IPS-18a (cell line): ENCODE results near the gene ADORA2A.

Source experiments
- H3K27ac ChIP-seq: one replicate; pipeline ENCODE4 v1.5.1; 2013; ENCODE audit warnings: low read length
- H3K27me3 ChIP-seq: one replicate; pipeline ENCODE4 v1.6.1; 2013; ENCODE audit warnings: mild to moderate bottlenecking, low read length; ENCODE audit not compliant: control insufficient read depth, insufficient read depth
- H3K36me3 ChIP-seq: one replicate; pipeline ENCODE4 v1.6.1; 2013; ENCODE audit warnings: low read depth, low read length; ENCODE audit not compliant: control insufficient read depth
- H3K4me1 ChIP-seq: one replicate; pipeline ENCODE4 v1.6.1; 2013; ENCODE audit warnings: low read depth, low read length; ENCODE audit not compliant: control insufficient read depth
- H3K4me3 ChIP-seq: one replicate; pipeline ENCODE4 v1.5.1; 2013; ENCODE audit warnings: low read length
- H3K9ac ChIP-seq: one replicate; pipeline ENCODE4 v1.6.1; 2013; ENCODE audit warnings: mild to moderate bottlenecking, low read length, moderate library complexity
- H3K9me3 ChIP-seq: one replicate; pipeline ENCODE4 v1.6.1; 2013; ENCODE audit warnings: low read depth, low read length; ENCODE audit not compliant: control insufficient read depth

Gene ADORA2A

DNA sequence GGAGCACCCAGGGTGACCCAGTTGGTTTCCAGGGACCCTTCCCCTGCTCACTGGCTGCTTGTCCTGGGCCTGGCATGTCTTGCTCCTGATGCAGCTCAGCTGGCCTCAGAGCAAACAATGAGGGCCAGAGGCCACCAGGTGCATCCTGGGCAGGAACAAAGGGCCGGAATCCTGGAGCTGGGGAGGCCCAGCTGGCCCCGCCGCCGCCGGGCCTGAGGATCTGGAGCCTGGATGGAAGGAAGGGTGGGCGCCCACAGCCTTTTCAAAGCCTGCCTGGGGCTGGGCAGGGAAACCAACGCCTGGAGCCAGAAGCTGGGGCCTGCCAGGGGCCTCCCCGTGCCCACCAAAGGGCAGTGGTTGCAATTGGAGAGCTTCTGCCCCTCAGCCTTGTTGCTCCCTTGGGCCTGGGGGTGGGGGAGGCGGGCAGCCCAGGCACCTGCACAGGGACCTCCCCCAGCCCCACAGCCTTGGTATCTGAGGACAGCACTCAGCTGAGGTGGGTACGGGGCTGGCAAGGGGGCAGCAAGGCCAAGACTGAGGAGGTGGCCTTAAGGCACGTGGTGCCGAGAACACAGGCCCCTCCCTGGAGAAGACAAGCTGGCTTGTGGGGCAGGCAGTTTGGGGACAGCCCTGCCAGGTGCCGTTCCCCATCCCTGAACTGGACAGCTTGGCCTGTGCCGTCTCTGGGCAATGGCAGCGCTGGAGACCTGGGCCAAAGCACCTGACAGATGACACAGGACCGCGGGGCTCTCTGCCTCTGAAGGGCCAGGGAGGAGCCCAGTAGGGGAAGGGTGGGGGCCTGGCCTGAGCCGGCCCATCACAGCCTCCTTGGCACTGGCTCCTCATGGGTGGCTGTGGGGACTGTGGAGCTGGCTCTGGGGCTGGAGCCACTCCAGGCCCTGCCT is 7.1 kb upstream of the ADORA2A start:
- H3K9me3 ChIP-seq = no peaks in the 10 kb centered on the region
- peaks cover 13% of the 10 kb centered on the region for H3K27me3 ChIP-seq
- H3K9ac ChIP-seq = no peak overlapping the region
- no peaks in the 10 kb centered on the region for H3K36me3 ChIP-seq
- H3K27ac ChIP-seq = no peak overlapping the region
- peaks cover 8% of the 10 kb centered on the region for H3K4me1 ChIP-seq
- no peak overlapping the region for H3K4me3 ChIP-seq

DNA sequence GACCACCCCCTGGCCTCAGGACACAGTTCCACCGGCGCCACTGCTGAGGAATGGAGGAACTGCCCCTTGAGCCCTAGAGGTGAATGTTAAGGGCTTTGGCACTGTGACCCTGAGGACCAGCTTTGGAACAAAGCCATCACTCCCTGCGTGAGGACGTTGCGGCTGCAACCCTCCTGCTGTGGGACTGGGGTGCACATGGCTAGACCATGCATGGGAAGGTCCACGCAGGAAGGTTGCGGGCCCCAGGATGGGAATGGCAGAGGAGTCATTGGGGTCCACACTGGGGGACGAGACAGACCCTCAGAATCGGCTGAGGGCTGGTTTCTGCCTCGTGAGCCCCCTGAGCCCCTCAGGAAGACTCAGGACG is 6.4 kb upstream of the ADORA2A start:
- H3K4me1 ChIP-seq = peaks cover 8% of the 10 kb centered on the region
- no peak overlapping the region for H3K9ac ChIP-seq
- H3K27ac ChIP-seq = no peak overlapping the region
- no peaks in the 10 kb centered on the region for H3K36me3 ChIP-seq
- no peaks in the 10 kb centered on the region for H3K9me3 ChIP-seq
- H3K27me3 ChIP-seq = peaks cover 13% of the 10 kb centered on the region
- H3K4me3 ChIP-seq = no peak overlapping the region

DNA sequence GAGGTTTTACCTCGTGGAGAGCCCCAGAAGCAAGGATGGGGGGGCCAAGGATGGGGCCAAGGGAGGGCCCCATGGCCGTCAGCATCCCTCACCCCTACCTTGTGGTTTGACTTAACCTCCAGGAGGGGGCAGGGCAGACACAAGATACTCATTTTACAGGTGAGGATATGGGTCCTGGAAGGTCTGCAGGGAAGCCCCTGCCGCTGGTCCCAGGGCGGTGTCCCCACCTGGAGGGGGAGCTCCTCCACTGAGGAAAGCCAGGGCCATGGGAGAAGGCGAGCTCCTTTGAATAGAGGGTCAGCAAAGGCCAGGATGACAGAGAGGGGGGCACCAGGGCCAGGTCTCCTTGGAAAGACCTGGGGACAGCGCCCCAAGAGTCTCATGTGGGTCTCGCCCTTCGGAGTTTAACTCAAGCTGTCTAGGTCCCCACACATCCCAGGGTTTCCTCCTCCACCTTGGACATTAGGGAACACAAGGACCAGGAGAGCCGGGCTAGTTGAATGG is 5.9 kb upstream of the ADORA2A start:
- Histone ChIP-seq H3K9me3 (no peaks in the 10 kb centered on the region), H3K4me1 (peaks cover 8% of the 10 kb centered on the region), H3K9ac (no peak overlapping the region), H3K4me3 (no peak overlapping the region), H3K27ac (no peak overlapping the region), H3K36me3 (no peaks in the 10 kb centered on the region), H3K27me3 (peaks cover 13% of the 10 kb centered on the region)

DNA sequence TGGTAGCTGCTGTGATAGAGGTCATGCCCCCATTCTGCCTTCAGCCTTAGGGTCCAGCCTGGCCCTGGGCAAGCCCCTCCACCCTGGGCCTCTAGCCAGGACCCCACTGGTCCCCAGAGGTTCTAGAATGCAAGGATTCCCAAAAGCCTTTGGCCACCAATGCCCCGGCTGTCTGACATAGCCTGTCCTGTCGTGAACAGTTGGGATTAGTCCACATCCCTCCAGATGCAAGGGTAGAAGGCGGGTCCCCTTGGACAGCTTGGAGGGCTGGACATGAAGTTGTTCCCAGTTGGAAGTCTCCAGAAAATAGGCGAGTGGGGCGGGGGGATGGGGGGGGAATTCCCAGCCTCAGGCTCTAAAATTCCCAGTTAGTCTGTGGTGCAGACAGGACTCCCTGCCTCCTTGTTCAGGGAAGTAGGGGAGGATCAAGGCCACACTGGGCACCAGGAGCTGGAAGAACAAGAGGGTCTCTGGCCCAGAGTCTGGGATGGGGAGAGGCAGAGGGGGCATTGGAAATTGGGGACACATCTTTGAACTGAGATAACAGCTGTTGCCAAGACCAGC is 5.2 kb upstream of the ADORA2A start:
- H3K9ac ChIP-seq = no peak overlapping the region
- H3K27me3 ChIP-seq = peaks cover 13% of the 10 kb centered on the region
- no peaks in the 10 kb centered on the region for H3K36me3 ChIP-seq
- H3K4me1 ChIP-seq = peaks cover 8% of the 10 kb centered on the region
- H3K4me3 ChIP-seq = no peak overlapping the region
- no peak overlapping the region for H3K27ac ChIP-seq
- H3K9me3 ChIP-seq = no peaks in the 10 kb centered on the region

DNA sequence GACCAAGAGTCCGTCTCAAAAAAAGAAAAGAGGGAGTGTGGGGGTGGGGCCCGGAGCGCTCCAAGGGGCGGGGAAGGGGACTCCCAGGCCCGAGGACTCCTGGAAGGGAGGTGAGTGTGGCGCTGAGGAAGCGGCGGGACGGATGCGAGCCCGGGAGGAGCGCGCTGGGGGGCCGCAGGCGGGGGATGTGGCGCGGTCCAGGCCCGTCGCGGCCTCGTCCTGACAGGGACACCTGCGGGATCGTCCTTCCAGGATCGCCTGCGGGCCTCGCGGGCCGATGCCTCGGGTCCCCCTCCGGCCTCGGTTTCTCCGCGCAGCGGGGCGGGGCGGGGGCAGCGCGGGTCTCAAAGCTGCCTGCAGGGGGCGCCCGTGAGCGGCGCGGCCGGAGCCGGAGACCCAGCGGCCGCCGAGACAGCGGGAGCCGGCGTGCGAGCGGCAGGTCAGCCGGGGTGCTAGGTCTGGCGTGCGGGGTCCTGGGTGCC is 3.8 kb upstream of the ADORA2A start:
- peaks cover 13% of the 10 kb centered on the region for H3K27me3 ChIP-seq
- no peak overlapping the region for H3K27ac ChIP-seq
- no peaks in the 10 kb centered on the region for H3K9me3 ChIP-seq
- no peak overlapping the region for H3K9ac ChIP-seq
- peak overlapping the region; percentile 46 for H3K4me3 ChIP-seq
- no peaks in the 10 kb centered on the region for H3K36me3 ChIP-seq
- H3K4me1 ChIP-seq = peaks cover 9% of the 10 kb centered on the region

DNA sequence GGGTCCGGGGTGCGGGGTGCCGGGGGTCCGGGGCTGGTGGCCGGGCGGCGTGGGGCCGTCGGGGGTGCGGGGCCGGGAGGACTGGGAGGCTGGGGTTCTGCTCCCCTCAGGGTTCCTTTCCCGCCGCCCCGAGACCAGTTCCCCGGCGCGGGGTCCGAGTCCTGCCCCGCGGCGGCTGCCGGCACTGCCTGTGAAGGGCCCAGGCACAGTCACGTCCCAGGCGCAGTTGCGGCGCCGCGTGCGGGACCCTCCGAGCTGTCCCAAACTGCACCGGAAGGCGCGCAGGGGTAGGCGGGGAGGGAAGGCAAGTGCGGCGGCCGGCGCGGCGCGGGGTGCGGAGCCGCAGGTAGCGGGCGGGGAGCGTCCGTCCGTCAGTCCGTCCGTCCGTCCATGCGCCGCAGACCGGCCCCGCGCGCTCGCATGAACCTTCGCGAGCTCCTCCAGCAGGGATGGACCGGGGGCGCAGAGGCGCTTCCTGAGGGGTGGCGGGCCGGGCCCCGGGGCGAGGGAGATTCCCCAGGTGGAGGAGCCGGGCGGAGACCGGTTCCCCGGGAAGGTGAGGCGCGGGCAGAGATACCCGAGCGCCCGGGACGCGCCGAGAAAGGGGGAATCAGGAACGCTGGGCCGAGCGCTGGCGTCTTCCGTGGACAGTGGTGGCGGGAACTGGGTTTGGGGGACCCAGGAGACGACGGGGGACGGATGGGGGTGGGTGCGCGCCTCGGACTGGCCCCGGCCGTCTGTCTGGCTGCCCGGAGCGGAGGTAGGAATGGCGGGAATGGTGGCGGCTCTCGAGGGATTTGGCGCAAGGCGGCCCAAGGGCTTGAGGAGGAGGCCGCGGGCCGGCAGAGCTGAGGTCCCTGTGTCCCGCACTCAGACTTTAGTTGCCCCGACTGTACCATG is 3.1 kb upstream of the ADORA2A start:
- Histone ChIP-seq H3K4me1 (peaks cover 15% of the 10 kb centered on the region), H3K4me3 (peak overlapping the region; percentile 46), H3K27me3 (peaks cover 13% of the 10 kb centered on the region), H3K36me3 (no peaks in the 10 kb centered on the region), H3K9me3 (no peaks in the 10 kb centered on the region), H3K9ac (no peak overlapping the region), H3K27ac (no peak overlapping the region)

DNA sequence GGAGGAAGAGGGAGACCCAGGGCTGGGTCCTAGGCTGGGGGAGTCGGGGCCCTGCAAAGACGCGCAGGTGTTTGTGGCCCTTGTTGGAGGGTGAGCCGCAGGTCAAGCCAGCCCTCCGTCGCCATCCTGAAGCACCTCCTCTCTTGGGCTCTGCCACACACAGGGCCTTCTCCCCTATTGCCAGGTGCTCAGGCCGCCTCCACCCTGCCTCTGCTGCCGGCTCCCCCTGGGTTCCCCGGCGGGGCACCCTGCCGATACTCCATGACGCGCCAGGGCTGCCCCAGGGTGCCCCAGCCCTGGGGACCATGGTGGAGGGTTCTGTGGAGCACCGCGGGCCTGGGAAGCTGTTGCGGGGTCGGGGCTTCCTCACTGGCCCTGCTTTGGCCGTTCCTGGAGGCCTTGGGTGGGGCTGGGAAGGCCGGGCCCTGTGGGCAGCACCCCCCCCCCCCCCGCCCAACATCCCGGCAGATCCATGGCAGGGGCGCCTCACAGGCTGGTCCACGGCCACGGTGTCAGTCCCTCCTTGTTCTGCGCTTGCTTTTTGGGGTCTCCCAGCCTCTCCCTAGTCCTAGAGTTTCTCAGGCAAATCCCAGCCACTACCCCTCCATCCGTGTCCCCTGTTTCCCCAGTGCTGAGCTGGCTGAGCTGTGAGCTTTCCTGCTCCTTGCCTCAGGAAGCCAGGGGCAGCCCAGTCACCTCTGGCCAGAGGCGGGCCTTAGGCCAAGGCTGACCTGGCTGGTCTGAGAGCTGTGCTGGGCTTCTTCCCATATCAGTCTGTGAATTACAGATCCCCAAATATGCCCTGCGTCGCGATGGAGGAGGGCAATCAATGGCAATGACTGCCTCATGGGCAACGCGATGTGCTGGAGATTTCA is 2.3 kb upstream of the ADORA2A start:
- H3K4me3 ChIP-seq = peak overlapping the region; percentile 46
- H3K27ac ChIP-seq = no peak overlapping the region

DNA sequence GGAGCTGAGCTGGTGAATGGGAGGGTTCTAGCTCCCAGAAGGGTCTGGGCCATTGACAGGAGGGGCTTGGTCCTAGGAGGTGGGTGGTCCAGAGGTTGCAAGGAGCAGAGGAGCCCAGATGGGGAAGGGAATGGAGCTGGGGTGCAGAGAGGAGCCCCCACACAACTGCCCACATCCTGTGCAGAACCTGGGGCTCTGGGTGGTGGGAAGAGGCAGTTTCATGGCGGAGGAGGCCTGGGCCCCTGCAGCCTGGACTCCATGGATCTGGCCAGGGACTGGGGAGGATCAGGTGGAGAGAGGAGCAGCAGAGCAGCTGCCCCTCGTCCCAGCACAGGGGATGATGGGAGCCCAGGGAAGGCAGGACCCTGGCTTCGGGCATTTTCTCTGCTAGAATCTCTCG is 963 bp upstream of the ADORA2A start:
- Histone ChIP-seq H3K4me3 (no peak overlapping the region), H3K4me1 (peaks cover 9% of the 10 kb centered on the region), H3K27me3 (peaks cover 13% of the 10 kb centered on the region), H3K9me3 (no peaks in the 10 kb centered on the region), H3K9ac (no peak overlapping the region), H3K36me3 (no peaks in the 10 kb centered on the region), H3K27ac (no peak overlapping the region)

More for the DNA sequence above, 2.3 kb upstream of the ADORA2A start:
- Histone ChIP-seq H3K27me3 (peaks cover 13% of the 10 kb centered on the region), H3K4me1 (peaks cover 9% of the 10 kb centered on the region), H3K9ac (no peak overlapping the region), H3K36me3 (no peaks in the 10 kb centered on the region), H3K9me3 (no peaks in the 10 kb centered on the region)

DNA sequence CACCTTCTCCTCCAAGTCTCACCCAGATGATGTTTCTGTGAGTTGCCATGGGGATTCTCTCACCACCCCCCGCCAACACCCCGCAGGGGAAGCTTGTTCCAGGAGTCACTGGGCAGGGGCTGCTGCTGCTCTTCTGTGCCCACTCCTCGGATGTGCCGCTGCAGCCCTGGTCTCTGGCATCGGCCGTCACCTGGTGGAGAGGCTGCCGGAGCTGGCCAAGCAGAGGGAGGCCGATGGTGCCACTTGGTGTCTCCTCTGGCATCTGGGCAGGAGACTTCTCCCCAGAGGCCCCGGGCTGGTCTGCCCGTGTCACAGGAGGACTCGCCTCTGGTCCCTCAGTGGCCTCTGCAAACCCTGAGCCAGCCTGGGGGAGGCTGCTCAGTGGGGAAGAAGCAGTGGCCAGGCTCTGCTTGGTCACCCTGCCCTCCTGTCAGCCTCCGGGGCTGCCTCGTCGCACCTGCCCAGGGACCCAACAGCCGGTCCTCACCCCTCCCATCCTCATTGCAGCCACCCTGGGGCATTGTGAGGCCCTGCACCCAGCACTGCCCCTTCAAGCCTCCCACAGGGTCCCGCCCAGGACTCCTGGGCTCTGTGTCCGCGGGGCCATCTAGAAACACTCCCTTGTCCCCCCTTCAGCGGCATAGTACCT is 424 bp upstream of the ADORA2A start:
- H3K9me3 ChIP-seq = no peaks in the 10 kb centered on the region
- H3K9ac ChIP-seq = no peak overlapping the region
- H3K27ac ChIP-seq = no peak overlapping the region
- H3K27me3 ChIP-seq = peaks cover 13% of the 10 kb centered on the region
- peaks cover 9% of the 10 kb centered on the region for H3K4me1 ChIP-seq
- H3K4me3 ChIP-seq = no peak overlapping the region
- no peaks in the 10 kb centered on the region for H3K36me3 ChIP-seq

DNA sequence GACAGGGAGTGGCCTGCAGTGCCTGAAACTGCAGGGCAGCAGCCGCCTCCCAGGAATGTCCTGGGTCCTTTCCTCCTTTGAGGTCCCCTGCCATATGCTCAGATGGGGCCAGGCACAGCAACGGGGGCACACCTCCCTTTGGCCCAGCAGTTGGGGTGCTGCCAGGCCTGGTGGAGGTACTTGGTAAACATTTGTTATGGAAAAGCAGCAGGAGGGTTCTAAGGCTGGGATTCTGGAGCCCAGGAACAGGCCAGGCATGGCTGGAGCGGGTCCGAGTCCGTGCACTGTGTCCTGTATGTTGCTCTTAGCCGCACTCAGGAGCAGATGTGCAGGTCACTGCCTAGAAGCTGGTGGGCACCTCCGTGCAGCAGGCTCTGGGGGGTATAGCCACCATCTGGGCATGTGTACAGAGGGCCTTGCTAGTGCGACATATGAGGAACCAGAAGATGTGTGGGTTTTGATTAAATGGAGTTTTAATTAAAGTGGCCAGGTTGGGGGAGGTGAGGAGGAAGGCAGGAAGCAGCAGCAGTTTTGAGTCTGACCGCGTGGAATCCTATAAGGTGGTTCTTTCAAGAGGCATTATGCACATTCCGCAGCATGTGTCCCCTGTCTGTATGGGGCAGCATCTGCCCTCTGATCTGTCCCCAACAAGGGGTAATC is 1.5 kb downstream of the ADORA2A start:
- Histone ChIP-seq H3K27me3 (peaks cover 12% of the 10 kb centered on the region), H3K9ac (no peak overlapping the region), H3K27ac (no peak overlapping the region), H3K36me3 (no peaks in the 10 kb centered on the region), H3K4me1 (peaks cover 9% of the 10 kb centered on the region), H3K9me3 (no peaks in the 10 kb centered on the region), H3K4me3 (no peak overlapping the region)
